Astrocyte of the cerebellum (primary cell): ENCODE results near the gene PLCXD3.
A peak's percentile ranks its signal among the peaks of the same experiment; 100 is the strongest.

ENCODE experiments used
- DNase-seq: peaks from one replicate; pipeline ENCODE4 v3.0.0-alpha.2; 2011; ENCODE audit warnings: low read depth
- H3K4me3 ChIP-seq: 2 replicates; pipeline ENCODE4 v1.5.1; 2011; ENCODE audit warnings: mild to moderate bottlenecking, low read depth, low read length, moderate library complexity
- in situ Hi-C: cut with HindIII; loops from 2 replicates; pipeline ENCODE4 v1.10.0; 2017; ENCODE audit warnings: low sequenced_read_pairs
- TF ChIP-seq, protein P1 (sequence below): IDR thresholded peaks from 2 replicates; pipeline ENCODE4 v1.5.1; 2012; ENCODE audit warnings: low read length, low read depth, moderate library complexity, mild to moderate bottlenecking; ENCODE audit errors: missing control alignments

The PLCXD3 gene

GRCh38 chr5:41519801-41520200, 9.4 kb upstream of the PLCXD3 start:
- TF ChIP-seq, protein P1, sequence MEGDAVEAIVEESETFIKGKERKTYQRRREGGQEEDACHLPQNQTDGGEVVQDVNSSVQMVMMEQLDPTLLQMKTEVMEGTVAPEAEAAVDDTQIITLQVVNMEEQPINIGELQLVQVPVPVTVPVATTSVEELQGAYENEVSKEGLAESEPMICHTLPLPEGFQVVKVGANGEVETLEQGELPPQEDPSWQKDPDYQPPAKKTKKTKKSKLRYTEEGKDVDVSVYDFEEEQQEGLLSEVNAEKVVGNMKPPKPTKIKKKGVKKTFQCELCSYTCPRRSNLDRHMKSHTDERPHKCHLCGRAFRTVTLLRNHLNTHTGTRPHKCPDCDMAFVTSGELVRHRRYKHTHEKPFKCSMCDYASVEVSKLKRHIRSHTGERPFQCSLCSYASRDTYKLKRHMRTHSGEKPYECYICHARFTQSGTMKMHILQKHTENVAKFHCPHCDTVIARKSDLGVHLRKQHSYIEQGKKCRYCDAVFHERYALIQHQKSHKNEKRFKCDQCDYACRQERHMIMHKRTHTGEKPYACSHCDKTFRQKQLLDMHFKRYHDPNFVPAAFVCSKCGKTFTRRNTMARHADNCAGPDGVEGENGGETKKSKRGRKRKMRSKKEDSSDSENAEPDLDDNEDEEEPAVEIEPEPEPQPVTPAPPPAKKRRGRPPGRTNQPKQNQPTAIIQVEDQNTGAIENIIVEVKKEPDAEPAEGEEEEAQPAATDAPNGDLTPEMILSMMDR: peak; percentile 10
- no peak overlapping the region for H3K4me3 ChIP-seq
- in situ Hi-C loops: no loop called here
- no peak for DNase-seq

DNA sequence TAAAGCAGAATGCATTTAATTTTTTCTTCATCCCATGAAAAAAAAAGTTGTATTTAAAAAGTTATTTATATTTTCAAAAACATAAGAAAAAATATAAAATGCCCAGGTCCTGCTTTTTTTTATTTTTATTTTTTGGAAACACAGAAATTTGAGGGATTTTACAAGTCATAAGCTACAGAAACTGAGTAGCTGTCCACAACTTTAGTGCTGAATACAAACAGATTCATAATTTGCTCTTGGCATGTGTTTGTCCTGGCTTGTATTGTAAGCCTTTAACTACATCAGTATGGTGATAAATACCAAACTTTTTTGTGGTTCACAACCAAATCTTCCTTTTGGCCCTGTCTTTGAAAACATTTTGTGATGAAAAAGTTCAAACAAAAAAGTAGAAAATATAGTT, 7.5 kb upstream of the PLCXD3 start:
- no peak overlapping the region for H3K4me3 ChIP-seq
- DNase-seq: peak; percentile 12
- TF ChIP-seq, protein P1: no peak
- in situ Hi-C loops: no loop called here

DNA sequence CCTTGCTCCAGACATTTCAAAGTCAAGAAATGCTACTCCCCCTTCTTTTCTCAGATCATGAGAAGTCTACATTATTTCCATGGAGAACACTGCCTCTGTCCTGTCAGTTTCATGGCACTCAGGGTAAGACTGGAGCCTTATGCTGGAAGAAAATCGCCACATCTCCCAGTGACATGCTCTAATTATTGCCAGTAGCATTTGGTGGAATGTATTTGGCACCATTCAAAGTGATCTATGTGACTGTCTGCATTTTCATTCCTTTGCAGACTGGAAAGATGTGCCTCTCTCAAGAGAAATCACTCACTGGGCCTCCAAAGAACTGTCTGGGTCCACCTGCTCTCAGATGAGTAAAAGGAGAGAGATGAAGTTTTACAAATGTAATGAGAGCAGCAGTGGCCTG, 840 bp upstream of the PLCXD3 start:
- TF ChIP-seq, protein P1: no peak
- H3K4me3 ChIP-seq: no peak overlapping the region
- in situ Hi-C loops: no loop called here
- DNase-seq: no peak

DNA sequence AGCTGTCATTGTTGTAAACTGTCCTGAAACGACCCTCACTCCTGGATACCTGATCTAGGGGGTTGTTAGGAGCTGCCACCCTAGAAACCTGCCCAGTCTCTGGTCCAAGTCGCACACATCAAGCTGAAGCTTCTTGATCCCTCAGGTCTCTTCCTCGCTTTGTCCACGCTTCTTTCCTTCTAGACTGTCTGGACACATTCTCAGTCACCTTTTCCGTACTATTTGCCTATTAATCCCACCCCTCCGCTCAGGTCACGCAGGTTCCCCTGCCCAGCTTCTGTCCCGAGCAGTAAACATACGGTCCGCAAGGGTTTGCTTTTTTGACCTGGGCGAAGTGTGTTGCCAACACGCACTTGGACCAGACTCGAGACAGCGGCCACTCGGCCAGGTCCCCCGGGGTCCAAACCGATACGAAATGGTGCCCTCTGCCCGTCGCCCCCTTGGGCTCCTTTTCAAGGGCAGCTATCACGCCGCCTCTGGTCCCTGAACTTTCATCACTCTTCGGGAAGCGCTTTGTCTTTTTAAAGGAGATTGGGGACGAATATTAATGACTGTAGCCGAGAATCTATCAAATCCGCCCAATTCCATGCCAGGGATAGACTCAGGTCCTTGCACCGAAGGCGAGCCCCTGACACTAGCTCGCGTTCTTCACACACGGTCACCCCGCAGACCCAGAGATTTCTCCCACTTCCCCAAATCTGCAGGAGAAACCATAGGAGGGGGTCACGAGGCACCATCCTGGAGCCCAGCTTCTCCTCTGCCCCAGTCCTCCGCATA, 814 bp downstream of the PLCXD3 start:
- in situ Hi-C loops: no loop called here
- peak overlapping the region; percentile 52 for H3K4me3 ChIP-seq
- DNase-seq: no peak
- TF ChIP-seq, protein P1: no peak

DNA sequence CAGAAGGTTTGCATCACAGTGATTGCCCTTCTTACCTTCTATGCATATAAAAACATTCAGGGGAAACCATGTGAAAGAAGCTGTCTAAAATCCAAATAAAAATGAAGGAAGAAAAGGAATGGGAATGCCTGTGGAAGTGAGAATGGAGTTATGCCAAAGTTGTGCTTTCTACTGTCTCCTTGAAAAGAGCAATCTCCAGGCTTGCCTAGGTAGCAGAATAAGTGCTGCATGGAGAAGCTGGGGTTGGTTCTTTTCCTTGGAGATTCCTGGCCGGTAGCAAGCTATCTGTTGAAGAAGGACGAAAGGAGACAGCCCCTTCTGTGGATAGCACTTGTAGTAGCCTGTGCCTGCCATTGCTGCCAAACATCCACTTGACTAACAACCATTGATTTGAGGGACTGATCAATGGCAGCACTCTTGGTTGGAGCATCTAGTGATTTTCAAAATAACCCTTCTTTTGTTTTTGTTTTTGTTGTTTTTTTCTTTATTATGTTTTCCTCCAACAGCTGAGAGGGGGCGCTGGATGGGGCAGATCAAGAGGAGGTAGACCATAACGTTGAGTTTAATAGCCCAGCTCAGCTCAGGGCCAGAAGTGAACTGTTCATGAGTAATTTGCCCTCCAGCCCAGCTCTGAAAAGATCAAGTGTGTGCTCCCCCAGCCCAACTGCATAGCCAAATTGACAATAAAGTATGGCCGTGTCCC, 1.6 kb downstream of the PLCXD3 start:
- peak overlapping the region; percentile 52 for H3K4me3 ChIP-seq
- in situ Hi-C loops: no loop called here
- no peak for DNase-seq
- TF ChIP-seq, protein P1: no peak

DNA sequence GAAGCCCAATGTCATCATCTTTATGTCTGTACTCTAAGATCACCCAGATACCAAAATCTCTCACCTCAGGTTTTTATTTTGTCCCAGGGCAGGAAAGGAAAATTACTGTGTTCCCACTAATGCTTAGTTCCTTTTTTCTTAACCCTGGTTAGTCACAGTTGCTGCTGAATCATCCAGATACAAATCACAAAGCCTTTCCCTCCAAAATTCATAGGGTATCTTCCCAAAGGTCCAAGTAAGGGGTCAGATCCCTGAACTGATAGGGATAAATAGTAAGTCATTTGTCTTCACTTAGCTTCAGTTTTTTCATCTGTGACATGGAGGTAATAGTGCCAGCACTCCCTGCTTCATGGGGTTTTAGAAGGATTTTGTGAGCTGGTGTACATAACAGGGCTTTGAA, 2.2 kb downstream of the PLCXD3 start:
- in situ Hi-C loops: no loop called here
- no peak overlapping the region for H3K4me3 ChIP-seq
- DNase-seq: no peak
- TF ChIP-seq, protein P1: no peak
